Naive thymus-derived CD4-positive, alpha-beta T cell (primary cell): ENCODE measurements around the gene UAP1L1. TPM values are rescaled to one million over a fixed set of nuclear protein-coding genes. Genes with fewer than 3 reads are reported as not detected.

Experiments used
- ATAC-seq: fragments of 150-1000 bp; cut with Tn5 transposase; 2 replicates; pipeline ENCODE4 v1.10.0; 2021; ENCODE audit warnings: mild to moderate bottlenecking, moderate library complexity
- CTCF ChIA-PET: fragments of 350-600 bp; sonication (Branson Sonifier 250); formaldehyde crosslinking; loops from one replicate; lab custom pipeline; 2021; ENCODE audit warnings: antibody characterized with exemption; lab: Charles Lee
- POLR2A ChIA-PET: fragments of 350-600 bp; sonication (Branson Sonifier 250); formaldehyde crosslinking; loops from one replicate; lab custom pipeline; 2021; ENCODE audit warnings: antibody characterized with exemption, inconsistent platforms; lab: Charles Lee
- DNase-seq, 9 donors: peaks; one replicate each; pipeline versions ENCODE4 v3.0.0 to v3.0.0-alpha.2; 2020 to 2022; ENCODE audit warnings: mixed read lengths in 1 of 9
- H3K27ac ChIP-seq: one replicate; pipeline ENCODE4 v1.7.0; 2013; ENCODE audit warnings: mild to moderate bottlenecking, low read depth, low read length, moderate library complexity
- H3K27me3 ChIP-seq, 2 donors: one replicate each; pipeline ENCODE4 v1.7.0; 2013; ENCODE audit warnings: low read length in 2 of 2, mild to moderate bottlenecking in 2 of 2, moderate library complexity in 2 of 2; ENCODE audit not compliant: control insufficient read depth in 2 of 2, insufficient read depth in 2 of 2
- H3K36me3 ChIP-seq, 3 experiments: 1 replicate in 2 of 3; 2 replicates in 1 of 3; pipeline ENCODE4 v1.7.0; 2013; ENCODE audit warnings: low read length in 3 of 3, mild to moderate bottlenecking in 3 of 3, moderate library complexity in 1 of 3; ENCODE audit not compliant: insufficient read depth in 3 of 3, control insufficient read depth in 2 of 3
- H3K4me1 ChIP-seq, 2 donors: one replicate each; pipeline ENCODE4 v1.7.0; 2013; ENCODE audit warnings: low read length in 2 of 2, mild to moderate bottlenecking in 2 of 2, moderate library complexity in 1 of 2; ENCODE audit not compliant: control insufficient read depth in 2 of 2, insufficient read depth in 2 of 2
- H3K4me3 ChIP-seq: 2 replicates; pipeline ENCODE4 v1.7.0; 2013; ENCODE audit warnings: mild to moderate bottlenecking, low read length
- H3K9me3 ChIP-seq, 3 experiments: 1 replicate in 2 of 3; 2 replicates in 1 of 3; pipeline ENCODE4 v1.7.0; 2013; ENCODE audit warnings: low read length in 3 of 3; ENCODE audit not compliant: control insufficient read depth in 2 of 3
- H3K27ac Mint-ChIP-seq, 9 donors: one replicate each; pipeline ENCODE4 v1.8.0; 2020 to 2022; ENCODE audit warnings: mixed read lengths in 9 of 9, mild to moderate bottlenecking in 8 of 9, moderate library complexity in 5 of 9, inconsistent platforms in 2 of 9
- H3K27me3 Mint-ChIP-seq, 5 donors: one replicate each; pipeline ENCODE4 v1.8.0; 2021 to 2022; ENCODE audit warnings: mixed read lengths in 5 of 5, mild to moderate bottlenecking in 1 of 5
- H3K36me3 Mint-ChIP-seq, 5 donors: one replicate each; pipeline ENCODE4 v1.8.0; 2020 to 2022; ENCODE audit warnings: mixed read lengths in 5 of 5, mild to moderate bottlenecking in 3 of 5, inconsistent platforms in 1 of 5
- H3K4me1 Mint-ChIP-seq, 7 donors: one replicate each; pipeline ENCODE4 v1.8.0; 2020 to 2022; ENCODE audit warnings: mixed read lengths in 7 of 7, mild to moderate bottlenecking in 3 of 7, inconsistent platforms in 1 of 7
- H3K4me3 Mint-ChIP-seq, 10 donors: one replicate each; pipeline ENCODE4 v1.8.0; 2020 to 2022; ENCODE audit warnings: mild to moderate bottlenecking in 10 of 10, mixed read lengths in 10 of 10, moderate library complexity in 6 of 10, inconsistent platforms in 2 of 10
- H3K9me3 Mint-ChIP-seq, 11 donors: one replicate each; pipeline ENCODE4 v1.8.0; 2020 to 2022; ENCODE audit warnings: mixed read lengths in 11 of 11, mild to moderate bottlenecking in 4 of 11, inconsistent platforms in 1 of 11, moderate library complexity in 1 of 11
- intact Hi-C, 2 donors: fragments of 100-400 bp; cut with micrococcal nuclease; formaldehyde crosslinking; loops; one replicate each; pipeline ENCODE4 v1.15.1; 2023
- polyA plus RNA-seq, 2 donors: library from polyadenylated mRNA; unstranded; fragments of 300-500 nt; fragmentation: Illumina TruSeq; gene quantifications; one replicate each; pipeline ENCODE4 v1.2.3, GENCODE V29; 2021
- total RNA-seq, 6 experiments: library from RNA in 5 of 6; stranded (reverse) in 5 of 6; gene quantifications; 1 replicate in 5 of 6; 2 replicates in 1 of 6; pipeline ENCODE4 v1.2.3 and lab custom pipeline; 2021 to 2026

Gene UAP1L1
- total and polyA plus RNA-seq, 7 experiments from 2014 or later: 0.71 to 27.6 (median 14.9) TPM

- no peak for ATAC-seq
- Mint-ChIP-seq H3K4me1 (peaks cover 10 to 40% (median 12%) of the 10 kb centered on the region in 7 donors), H3K27me3 (no peaks in the 10 kb centered on the region), H3K27ac (peak overlapping the region in 3 of 9 donors; percentile 75 to 86 (median 83)), H3K9me3 (no peaks in the 10 kb centered on the region), H3K36me3 (no peaks in the 10 kb centered on the region), H3K4me3 (peak overlapping the region; percentile 66 to 92 (median 81))
- Histone ChIP-seq H3K36me3 (no peaks in the 10 kb centered on the region), H3K4me1 (peaks cover 11 to 15% of the 10 kb centered on the region in 2 donors), H3K27me3 (no peaks in the 10 kb centered on the region), H3K27ac (no peak overlapping the region), H3K4me3 (no peak overlapping the region), H3K9me3 (no peaks in the 10 kb centered on the region)
- intact Hi-C loops: loop anchor here in 1 of 2 donors (2.0 kb wide), 1 partner anchor 42 kb away; the partner anchor contains the start of gene ABCA2
- POLR2A ChIA-PET: interaction anchor here (0.9 to 8.2 kb wide), 6 partner anchors 16 to 170 kb away, joined by 3 to 70 read pairs (median 4); partner anchors contain the start of genes MAN1B1 and TUBB4B
- DNase-seq: no peak
- CTCF ChIA-PET: interaction anchor here (1.1 to 1.2 kb wide), 2 partner anchors 14 to 24 kb away, joined by 3 to 4 read pairs; no protein-coding TSS in a partner anchor
Observed at GRCh38 chr9:137071282-137071681, 6.0 kb upstream of the UAP1L1 start.

GRCh38 chr9:137073992-137074399, 3.3 kb upstream of the UAP1L1 start:
- Mint-ChIP-seq H3K4me1 (peaks cover 6 to 31% (median 8%) of the 10 kb centered on the region in 7 donors), H3K4me3 (peak overlapping the region in 1 of 10 donors; percentile 20), H3K27ac (no peak overlapping the region), H3K27me3 (no peaks in the 10 kb centered on the region), H3K9me3 (no peaks in the 10 kb centered on the region), H3K36me3 (no peaks in the 10 kb centered on the region)
- Histone ChIP-seq H3K36me3 (no peaks in the 10 kb centered on the region), H3K27me3 (no peaks in the 10 kb centered on the region), H3K27ac (no peak overlapping the region), H3K9me3 (no peaks in the 10 kb centered on the region), H3K4me1 (peaks cover 18 to 19% of the 10 kb centered on the region in 2 donors), H3K4me3 (no peak overlapping the region)
- intact Hi-C loops: no loop called here
- ChIA-PET POLR2A (no interaction called here), CTCF (no interaction called here)
- DNase-seq (no peak), ATAC-seq (no peak)

GRCh38 chr9:137074657-137075274, 2.6 kb upstream of the UAP1L1 start:
- Mint-ChIP-seq H3K9me3 (no peaks in the 10 kb centered on the region), H3K27ac (peak overlapping the region in 1 of 9 donors; percentile 38), H3K36me3 (peaks cover 0 to under 1% (median 0%) of the 10 kb centered on the region in 5 donors), H3K4me1 (peaks cover 6 to 29% (median 9%) of the 10 kb centered on the region in 7 donors), H3K4me3 (peak overlapping the region in 2 of 10 donors; percentile 21 to 75), H3K27me3 (no peaks in the 10 kb centered on the region)
- ATAC-seq: no peak
- CTCF ChIA-PET: no interaction called here
- POLR2A ChIA-PET: no interaction called here
- Histone ChIP-seq H3K36me3 (no peaks in the 10 kb centered on the region), H3K27me3 (no peaks in the 10 kb centered on the region), H3K9me3 (no peaks in the 10 kb centered on the region), H3K27ac (no peak overlapping the region), H3K4me3 (no peak overlapping the region), H3K4me1 (peaks cover 13 to 15% of the 10 kb centered on the region in 2 donors)
- DNase-seq: no peak
- intact Hi-C loops: no loop called here

GRCh38 chr9:137075275-137075775, 2.0 kb upstream of the UAP1L1 start:
- intact Hi-C loops: no loop called here
- no peaks in the 10 kb centered on the region for H3K9me3 ChIP-seq
- ATAC-seq (no peak), DNase-seq (no peak)
- H3K27ac ChIP-seq: no peak overlapping the region
- peaks cover 0 to 3% (median 0%) of the 10 kb centered on the region in 3 experiments for H3K36me3 ChIP-seq
- H3K4me3 ChIP-seq: no peak overlapping the region
- no peaks in the 10 kb centered on the region for H3K9me3 Mint-ChIP-seq
- POLR2A ChIA-PET: interaction anchor here (3.0 kb wide), 1 partner anchor 7 kb away, joined by 13 read pairs; no protein-coding TSS in a partner anchor
- H3K4me1 ChIP-seq: peaks cover 13 to 15% of the 10 kb centered on the region in 2 donors
- H3K27ac Mint-ChIP-seq: no peak overlapping the region
- H3K4me3 Mint-ChIP-seq: peak overlapping the region in 3 of 10 donors; percentile 14 to 75 (median 21)
- H3K4me1 Mint-ChIP-seq: peaks cover 6 to 31% (median 9%) of the 10 kb centered on the region in 7 donors
- no peaks in the 10 kb centered on the region for H3K27me3 ChIP-seq
- H3K27me3 Mint-ChIP-seq: no peaks in the 10 kb centered on the region
- H3K36me3 Mint-ChIP-seq: peaks cover 0 to 2% (median 0%) of the 10 kb centered on the region in 5 donors
- CTCF ChIA-PET: no interaction called here

- H3K4me1 Mint-ChIP-seq: peaks cover 0 to 19% (median 0%) of the 10 kb centered on the region in 7 donors
- POLR2A ChIA-PET: interaction anchor here (1.2 to 3.0 kb wide), 4 partner anchors 9 to 53 kb away, joined by 4 to 18 read pairs (median 10); partner anchors contain the start of gene MAN1B1
- no peaks in the 10 kb centered on the region for H3K9me3 Mint-ChIP-seq
- DNase-seq: no peak
- no peaks in the 10 kb centered on the region for H3K27me3 Mint-ChIP-seq
- peak overlapping the region; percentile 10 for H3K27ac ChIP-seq
- peaks cover 6 to 8% of the 10 kb centered on the region in 2 donors for H3K4me1 ChIP-seq
- no peak for ATAC-seq
- H3K27ac Mint-ChIP-seq: peak overlapping the region in 2 of 9 donors; percentile 28 to 38
- peak overlapping the region; percentile 25 to 80 (median 66) for H3K4me3 Mint-ChIP-seq
- peaks cover 0 to 12% (median 0%) of the 10 kb centered on the region in 3 experiments for H3K36me3 ChIP-seq
- CTCF ChIA-PET: interaction anchor here (0.5 kb wide), 1 partner anchor 126 kb away, joined by 3 read pairs; no protein-coding TSS in a partner anchor
- H3K36me3 Mint-ChIP-seq: peaks cover 0 to 2% (median 0%) of the 10 kb centered on the region in 5 donors
- no peaks in the 10 kb centered on the region for H3K9me3 ChIP-seq
- H3K27me3 ChIP-seq: no peaks in the 10 kb centered on the region
- H3K4me3 ChIP-seq: no peak overlapping the region
- intact Hi-C loops: loop anchor here (1.0 kb wide), 3 partner anchors 9 to 19 kb away; partner anchors contain the start of gene MAN1B1 (in 2 of the 2)
Observed at GRCh38 chr9:137076636-137077009, 694 bp upstream of the UAP1L1 start.

- POLR2A ChIA-PET: interaction anchor here (0.6 to 3.0 kb wide), 4 partner anchors 8 to 146 kb away, joined by 4 to 18 read pairs (median 10); partner anchors contain the start of gene MAN1B1
Observed at GRCh38 chr9:137077758-137078693, 709 bp downstream of the UAP1L1 start.

More at GRCh38 chr9:137077758-137078693, 709 bp downstream of the UAP1L1 start:
- peak; percentile 41 for ATAC-seq
- no peaks in the 10 kb centered on the region for H3K27me3 Mint-ChIP-seq
- H3K9me3 Mint-ChIP-seq: no peaks in the 10 kb centered on the region
- no peaks in the 10 kb centered on the region for H3K27me3 ChIP-seq
- peaks cover 0 to 23% (median 0%) of the 10 kb centered on the region in 3 experiments for H3K36me3 ChIP-seq
- H3K36me3 Mint-ChIP-seq: peaks cover 0 to 4% (median 0%) of the 10 kb centered on the region in 5 donors
- H3K4me3 ChIP-seq: peak overlapping the region; percentile 47
- DNase-seq: peak in 5 of 9 donors; percentile 21 to 45 (median 29)
- H3K9me3 ChIP-seq: no peaks in the 10 kb centered on the region
- peaks cover 6 to 8% of the 10 kb centered on the region in 2 donors for H3K4me1 ChIP-seq
- CTCF ChIA-PET: interaction anchor here (0.7 kb wide), 1 partner anchor 14 kb away, joined by 3 read pairs; no protein-coding TSS in a partner anchor
- peaks cover 0 to 15% (median 0%) of the 10 kb centered on the region in 7 donors for H3K4me1 Mint-ChIP-seq
- peak overlapping the region in 1 of 9 donors; percentile 30 for H3K27ac Mint-ChIP-seq
- H3K4me3 Mint-ChIP-seq: peak overlapping the region; percentile 52 to 83 (median 74)
- intact Hi-C loops: loop anchor here (1.0 kb wide), 3 partner anchors 8 to 17 kb away; partner anchors contain the start of gene MAN1B1 (in 2 of the 2)
- H3K27ac ChIP-seq: peak overlapping the region; percentile 70
